ENCODE measurements around the gene ASB18.

ASB18 gene

GRCh38 chr2:236209996-236210395, 54.2 kb downstream of the ASB18 start:
- H3K4me3 ChIP-seq (ENCODE audit: low read length): no peak overlapping the region
- no peak for TF ChIP-seq CTCF (conservative IDR thresholded peaks at IDR 0.05; ENCODE audit: low read depth, low read length)
- DNase-seq (ENCODE audit: low read depth): no peak

GRCh38 chr2:236209535-236209934, 54.7 kb downstream of the ASB18 start:
- TF ChIP-seq CTCF (conservative IDR thresholded peaks at IDR 0.05; ENCODE audit: low read depth, low read length): peak; percentile 3
- no peak overlapping the region for H3K4me3 ChIP-seq (ENCODE audit: low read length)
- DNase-seq (ENCODE audit: low read depth): no peak

GRCh38 chr2:236208019-236208926, 55.9 kb downstream of the ASB18 start:
- no peak for DNase-seq (ENCODE audit: low read depth)
- no peak for TF ChIP-seq CTCF (conservative IDR thresholded peaks at IDR 0.05; ENCODE audit: low read depth, low read length)

GRCh38 chr2:236207472-236207871, 56.7 kb downstream of the ASB18 start:
- DNase-seq (ENCODE audit: low read depth): no peak
- no peak overlapping the region for H3K4me3 ChIP-seq (ENCODE audit: low read length)
- TF ChIP-seq CTCF (conservative IDR thresholded peaks at IDR 0.05; ENCODE audit: low read depth, low read length): no peak

More at GRCh38 chr2:236208019-236208926, 55.9 kb downstream of the ASB18 start:
- H3K4me3 ChIP-seq (ENCODE audit: low read length): no peak overlapping the region

- H3K4me3 ChIP-seq (ENCODE audit: low read length): no peak overlapping the region
- TF ChIP-seq CTCF (conservative IDR thresholded peaks at IDR 0.05; ENCODE audit: low read depth, low read length): no peak
- DNase-seq (ENCODE audit: low read depth): no peak
Measured at GRCh38 chr2:236205867-236206645, 58.1 kb downstream of the ASB18 start.

- no peak overlapping the region for H3K4me3 ChIP-seq (ENCODE audit: low read length)
- no peak for TF ChIP-seq CTCF (conservative IDR thresholded peaks at IDR 0.05; ENCODE audit: low read depth, low read length)
- DNase-seq (ENCODE audit: low read depth): no peak
Measured at GRCh38 chr2:236204953-236205352, 59.3 kb downstream of the ASB18 start.
